HG03342 (cell line): ENCODE results near the gene FRRS1.
"Not testable (repeated sequence)": the region's sequence is repeated elsewhere in the genome, so short reads cannot be mapped to it uniquely, and the experiment has no call there.

Experiments
- ATAC-seq: cut with Tn5 transposase; IDR thresholded peaks from one replicate; pipeline ENCODE4 v1.9.1; 2021; ENCODE audit warnings: mild to moderate bottlenecking, moderate library complexity; ENCODE audit not compliant: unreplicated experiment

Gene FRRS1

DNA sequence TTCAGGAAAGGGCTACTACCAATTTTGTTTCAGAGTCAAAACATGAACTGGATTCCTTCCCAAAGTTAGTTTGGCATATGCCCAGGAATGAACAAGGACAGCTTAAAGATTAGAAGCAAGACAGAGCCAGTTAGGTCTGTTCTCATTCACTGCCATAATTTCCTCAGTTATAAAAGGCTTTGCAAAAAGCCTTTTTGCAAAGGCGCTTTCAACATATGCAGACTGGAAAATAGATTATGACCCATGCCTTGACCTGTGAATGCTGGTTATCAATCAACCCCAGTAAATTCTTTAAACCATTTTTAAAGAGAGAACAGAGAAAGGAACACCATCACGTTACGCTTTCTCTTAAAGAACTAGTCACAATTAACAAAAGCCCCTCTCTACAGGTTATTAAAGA is 1.7 kb upstream of the FRRS1 start:
- ATAC-seq: no peak

DNA sequence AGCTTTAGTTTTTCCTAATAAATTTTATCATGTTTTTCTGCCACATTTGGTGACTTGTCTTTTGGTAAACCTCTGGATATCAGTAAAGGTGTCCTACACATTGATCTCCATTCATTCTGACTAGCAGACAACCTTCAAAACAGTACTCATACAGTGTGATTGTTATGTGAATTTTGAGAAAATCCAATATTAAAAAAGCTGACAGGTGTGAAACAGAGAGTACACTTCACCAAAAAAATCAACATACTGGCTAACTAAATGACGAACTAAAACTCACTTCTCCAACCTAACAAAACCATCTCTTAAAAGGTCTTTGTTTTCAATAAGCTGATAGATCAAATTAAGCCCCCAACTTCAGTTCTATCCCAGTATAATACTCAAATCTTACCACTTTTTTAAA is 1.5 kb downstream of the FRRS1 start:
- no peak for ATAC-seq

DNA sequence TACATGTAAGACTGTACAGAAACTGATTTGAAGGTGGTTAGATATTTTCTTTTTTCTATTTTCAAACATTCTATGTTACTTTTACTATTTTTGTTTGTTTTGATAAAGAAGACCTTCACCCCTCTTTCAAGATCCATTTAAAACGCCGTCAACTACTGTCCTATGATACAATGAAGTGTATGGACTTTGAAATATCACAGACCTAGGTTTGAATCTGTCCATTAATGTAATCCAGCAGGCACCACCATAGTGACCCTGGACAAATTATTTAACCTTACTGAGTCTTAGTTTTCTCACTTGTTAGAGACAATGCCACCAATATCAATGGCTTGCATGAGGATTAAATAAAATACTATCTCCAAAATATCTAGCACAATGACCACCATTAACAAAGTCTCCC is 2.0 kb downstream of the FRRS1 start:
- no peak for ATAC-seq

DNA sequence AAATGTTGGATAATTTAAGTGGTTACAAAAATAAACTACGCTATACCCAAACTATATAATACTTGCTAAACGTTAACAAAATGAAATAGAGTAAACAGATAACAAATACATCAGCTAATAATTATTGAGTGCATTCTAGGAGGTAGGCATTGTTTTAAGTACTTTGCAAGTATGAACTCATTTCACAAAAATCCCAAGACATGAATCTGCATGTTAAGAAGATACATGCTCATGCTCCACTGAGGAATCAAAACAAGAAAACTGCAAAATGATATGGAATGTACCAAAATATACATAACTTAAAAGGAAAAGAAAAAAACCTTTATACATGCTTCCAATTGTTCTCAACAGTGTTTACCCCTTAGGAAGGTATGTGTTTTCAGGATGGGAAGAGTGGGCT is 2.5 kb downstream of the FRRS1 start:
- ATAC-seq: no peak

DNA sequence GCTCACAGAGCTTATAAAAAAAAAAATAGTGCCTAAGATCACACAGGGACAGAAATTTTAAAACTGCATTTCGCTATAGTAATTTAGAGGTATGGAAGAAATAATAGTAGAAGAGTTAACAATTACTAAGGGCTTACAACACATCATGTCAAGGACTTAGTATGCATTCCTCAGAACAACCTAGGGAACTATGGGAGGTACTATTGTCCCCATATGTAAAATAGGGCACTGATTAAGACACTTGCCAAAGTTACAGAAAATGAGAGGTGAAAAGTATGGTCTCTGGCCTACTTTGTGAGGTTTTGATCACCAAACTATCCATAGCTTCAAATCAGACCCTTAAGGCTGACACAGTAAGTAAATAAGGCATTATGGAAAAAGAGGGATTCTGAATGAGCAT is 4.7 kb downstream of the FRRS1 start:
- ATAC-seq: no peak

DNA sequence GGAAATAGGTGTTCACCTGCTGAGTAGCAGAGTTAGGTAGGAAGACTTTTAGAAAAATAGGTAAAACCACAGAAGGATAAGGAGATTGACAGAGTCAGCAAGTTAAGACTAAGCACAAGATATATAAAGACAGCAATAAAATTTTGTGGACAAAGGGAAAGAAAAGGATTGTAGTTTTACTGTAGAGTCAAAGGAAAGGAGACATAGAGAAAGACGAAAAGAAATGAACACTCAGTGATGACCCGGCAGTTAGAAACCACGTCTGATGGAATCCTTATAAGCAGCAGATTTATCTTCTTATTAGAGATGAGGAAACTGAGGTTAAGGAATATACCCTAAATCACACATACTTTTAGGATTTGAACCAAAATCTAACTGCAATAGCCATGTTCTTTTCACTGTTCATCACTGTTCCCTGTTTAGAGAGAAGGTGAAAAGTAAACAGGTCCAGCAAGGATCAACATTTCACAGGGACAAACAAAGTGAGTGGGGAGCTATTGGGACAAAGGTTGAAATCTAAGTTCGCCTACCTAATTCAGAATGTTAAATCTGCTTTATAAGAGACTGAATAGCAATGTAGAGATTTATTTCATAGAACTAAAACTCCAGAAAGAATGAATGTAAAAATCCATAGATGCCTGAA is 6.8 kb downstream of the FRRS1 start:
- no peak for ATAC-seq

DNA sequence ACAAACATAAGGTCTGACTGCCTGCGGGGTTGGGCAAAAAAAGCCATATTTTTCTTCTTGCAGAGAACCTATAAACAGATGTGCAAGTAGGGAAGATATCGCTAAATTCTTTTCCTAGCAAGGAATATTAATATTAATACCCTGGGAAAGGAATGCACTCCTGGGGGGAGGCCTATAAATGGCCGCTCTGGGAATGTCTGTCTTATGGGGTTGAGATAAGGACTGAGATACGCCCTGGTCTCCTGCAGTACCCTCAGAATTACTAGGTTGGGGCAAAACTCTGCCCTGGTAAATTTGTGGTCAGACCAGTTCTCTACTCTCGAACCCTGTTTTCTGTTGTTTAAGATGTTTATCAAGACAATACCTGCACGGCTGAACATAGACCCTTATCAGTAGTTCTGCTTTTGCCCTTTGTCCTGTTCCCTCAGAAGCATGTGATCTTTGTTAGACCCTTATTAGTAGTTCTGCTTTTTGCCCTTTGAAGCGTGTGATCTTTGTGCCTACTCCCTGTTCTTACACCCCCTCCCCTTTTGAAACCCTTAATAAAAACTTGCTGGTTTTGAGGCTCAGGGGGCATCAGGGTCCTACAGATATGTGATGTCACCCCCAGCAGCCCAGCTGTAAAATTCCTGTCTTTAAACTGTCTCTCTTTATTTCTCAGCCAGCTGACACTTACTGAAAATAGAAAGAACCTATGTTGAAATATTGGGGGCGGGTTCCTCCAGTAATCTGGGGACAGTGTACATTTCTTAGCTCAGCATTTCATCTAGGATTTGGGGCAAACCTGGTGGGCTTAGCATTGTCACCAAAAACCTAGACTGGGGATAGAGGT is 7.5 kb downstream of the FRRS1 start:
- ATAC-seq: not testable (repeated sequence)

DNA sequence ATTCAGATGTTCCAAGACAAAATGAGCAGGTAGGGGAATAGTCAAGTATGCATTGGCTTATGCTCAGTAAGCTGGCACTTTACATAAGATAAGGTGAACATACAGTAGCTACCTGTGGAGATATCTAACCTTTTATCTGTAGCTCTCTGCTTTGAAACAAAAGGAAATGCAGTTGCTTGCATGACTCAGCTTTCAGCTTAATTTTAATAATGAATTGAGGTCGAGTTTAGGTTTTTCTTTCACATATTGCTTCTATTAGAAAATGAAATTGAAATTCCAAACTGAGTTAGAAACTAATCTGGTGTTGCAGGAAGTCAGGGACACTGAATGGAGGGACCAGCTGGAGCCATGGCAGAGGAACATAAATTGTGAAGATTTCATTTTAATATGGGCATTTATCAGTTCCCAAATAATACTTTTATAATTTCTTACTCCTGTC is 8.3 kb downstream of the FRRS1 start:
- peak; percentile 67 for ATAC-seq

DNA sequence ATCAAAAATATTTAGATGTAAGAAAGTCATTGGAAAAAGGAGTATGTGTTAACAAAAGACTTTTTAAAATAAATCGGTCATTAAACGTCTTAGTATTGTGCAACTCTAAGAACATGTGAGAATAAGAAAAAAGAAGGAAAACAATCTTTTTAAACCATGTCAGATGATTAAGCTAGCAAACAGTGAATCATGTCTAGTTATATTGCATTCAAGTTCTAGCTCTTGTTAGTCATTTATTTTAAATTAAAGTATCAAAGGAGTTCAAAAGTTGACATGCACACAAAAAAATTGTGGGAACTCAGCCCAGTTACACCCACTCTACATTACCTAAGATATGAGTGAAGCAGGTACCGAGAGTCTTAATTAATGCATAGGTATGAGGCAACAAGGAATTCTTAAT is 9.8 kb downstream of the FRRS1 start:
- no peak for ATAC-seq

DNA sequence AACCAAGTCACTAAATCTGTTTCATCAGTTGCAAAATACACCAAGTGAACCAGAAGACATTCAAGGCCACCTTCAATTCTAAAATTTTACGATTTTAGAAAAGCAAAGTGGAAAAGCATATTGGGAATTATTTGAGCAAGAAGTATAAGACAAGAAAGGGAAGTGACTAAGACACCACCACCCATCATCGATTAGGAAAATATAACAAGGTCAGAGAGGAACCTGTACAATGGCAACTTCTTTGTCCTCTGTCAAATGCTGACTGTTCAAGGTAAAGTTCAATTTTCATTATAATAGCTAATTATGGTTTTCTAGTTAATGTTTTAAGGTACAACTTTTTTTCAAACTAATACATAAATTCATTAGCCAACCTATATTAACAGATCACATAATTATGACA is 10.8 kb downstream of the FRRS1 start:
- ATAC-seq: no peak

DNA sequence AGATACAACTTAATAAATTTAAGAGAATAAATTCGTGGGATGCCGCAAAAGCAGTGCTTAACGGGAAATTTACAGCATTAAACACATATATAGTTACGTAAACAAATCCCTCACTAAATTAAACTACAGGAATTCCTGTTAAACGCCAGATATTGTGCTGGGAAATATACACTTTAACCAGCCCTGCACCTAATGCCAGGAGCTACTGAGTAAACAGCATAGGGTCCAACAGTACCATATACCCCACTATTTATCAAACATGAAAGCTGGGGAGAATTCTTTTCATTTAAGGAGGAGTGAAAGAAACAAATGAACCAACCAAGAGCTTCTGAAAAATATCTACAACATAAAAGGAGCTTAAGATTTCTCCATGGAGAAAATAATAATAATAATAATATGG is 11.7 kb downstream of the FRRS1 start:
- ATAC-seq: no peak

DNA sequence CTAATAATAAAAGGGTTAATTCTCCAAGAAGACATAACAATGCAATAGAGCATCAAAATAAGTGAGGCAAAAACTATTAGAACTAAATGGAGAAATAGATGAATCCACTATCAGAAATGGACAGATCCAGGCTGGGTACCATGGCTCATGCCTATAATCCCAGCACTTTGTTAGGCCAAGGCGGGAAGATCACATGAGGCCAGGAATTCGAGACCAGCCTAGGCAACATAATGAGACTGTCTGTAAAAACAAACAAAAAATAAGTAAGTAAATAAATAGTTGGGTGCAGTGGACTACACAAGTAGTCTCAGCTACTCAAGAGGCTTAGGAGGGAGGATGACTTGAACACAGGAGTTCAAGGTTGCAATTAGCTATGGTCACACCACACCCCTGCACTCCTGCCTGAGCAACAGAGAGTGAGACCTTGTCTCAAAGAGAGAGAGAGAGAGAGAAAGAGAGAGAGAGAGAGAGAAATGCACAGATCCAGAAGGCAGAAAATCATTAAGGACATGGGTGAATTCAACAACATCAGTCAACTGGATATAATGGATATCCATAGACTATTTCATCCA is 12.3 kb downstream of the FRRS1 start:
- no peak for ATAC-seq

DNA sequence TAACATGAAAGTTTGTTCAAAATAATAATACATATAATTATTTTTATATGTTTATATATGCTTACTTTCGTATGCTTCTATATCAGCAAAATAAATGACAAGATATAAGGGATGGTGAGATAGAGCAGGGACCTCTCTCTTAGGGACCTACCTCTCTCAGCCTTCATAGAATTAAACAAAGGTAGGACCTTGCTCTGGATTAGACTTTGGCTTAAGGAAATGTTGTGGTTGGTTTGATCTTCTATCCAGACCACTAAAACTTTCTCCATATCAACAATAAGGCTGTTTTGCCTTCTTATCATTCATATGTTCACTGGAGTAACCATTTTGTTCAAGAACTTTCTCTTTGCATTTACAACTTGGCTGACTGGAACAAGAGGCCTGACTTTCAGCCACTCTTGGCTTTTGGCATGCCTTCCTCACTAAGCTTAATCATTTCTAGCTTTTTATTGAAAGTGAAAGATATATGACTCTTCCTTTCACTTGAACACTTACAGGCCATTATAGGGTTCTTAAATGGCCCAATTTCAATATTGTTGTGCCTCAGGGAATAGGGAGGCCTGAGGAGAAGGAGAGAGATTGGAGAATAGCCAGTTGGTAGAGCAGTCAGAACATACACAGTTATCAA is 14.4 kb downstream of the FRRS1 start:
- ATAC-seq: peak; percentile 79

DNA sequence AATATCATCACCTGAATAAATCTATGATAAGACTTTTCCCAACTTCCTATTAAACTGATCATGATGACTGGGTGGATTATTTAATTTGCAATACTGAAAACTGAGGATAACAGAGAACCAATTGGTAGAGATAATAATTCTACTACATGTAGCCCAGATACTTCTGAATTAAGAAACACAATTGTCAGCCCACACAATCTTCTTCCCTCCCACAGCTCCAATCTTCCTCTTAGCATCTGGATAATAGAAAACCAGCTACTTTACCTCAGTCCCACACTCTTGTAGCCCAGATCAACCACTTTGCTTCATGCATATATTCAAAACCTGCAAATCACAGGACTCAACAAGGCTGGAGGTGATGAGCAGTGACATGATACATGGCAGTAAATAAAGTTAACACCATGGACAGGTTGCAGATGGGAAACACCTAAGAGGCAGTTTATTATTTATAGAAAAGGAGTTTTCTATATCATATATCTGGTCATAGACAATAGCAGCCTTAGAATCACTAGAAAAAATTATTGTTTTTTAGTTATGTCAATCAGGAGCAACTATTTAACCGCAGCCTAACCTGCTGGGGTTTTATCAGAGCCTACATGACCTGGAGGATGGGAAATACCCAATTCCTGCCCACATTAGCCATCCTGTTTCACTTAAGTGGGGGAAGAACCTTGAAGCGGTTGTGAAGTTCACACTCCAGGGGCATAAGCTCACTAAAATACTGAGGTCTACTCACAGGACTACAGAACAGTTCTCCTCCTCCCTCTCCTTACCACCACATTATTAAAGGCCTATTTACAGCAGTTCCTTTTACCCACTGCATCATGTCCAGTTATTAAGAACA is 16.7 kb downstream of the FRRS1 start:
- ATAC-seq: peak; percentile 77

DNA sequence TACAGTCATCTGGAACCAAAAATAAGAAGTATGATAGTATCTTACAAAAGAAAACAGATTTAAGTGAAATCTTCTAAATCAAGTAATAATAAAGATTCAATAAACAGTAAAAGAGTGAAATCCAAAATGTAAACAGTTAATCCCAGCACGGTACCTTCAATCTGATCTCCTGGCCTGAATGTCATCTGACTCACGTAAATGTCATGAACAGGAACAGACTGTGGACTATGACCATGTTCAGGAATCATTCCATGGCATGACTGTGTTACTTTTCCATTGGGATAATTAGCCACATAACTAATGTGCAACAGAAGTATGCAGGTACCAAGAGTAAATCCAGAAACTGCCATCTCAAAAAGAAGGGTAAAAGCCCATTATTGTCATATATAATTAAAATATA is 18.0 kb downstream of the FRRS1 start:
- no peak for ATAC-seq

DNA sequence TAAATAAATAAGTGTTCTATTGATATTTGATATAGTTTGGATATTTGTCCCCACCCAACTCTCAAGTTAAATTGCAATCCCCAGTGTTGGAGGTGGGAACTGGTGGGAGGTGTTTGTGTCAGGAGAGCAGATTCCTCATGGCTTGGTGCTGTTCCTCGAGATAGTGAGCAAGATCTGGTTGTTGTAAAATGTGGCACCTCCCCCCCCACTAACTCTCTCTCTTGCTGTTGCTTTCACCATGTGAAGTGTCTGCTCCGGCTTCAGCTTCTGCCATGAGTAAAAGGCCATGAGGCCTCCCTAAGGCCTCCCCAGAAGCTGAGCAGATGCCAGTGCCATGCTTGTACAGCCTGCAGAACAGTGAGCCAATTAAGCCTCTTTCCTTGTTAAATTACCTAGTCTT is 20.8 kb downstream of the FRRS1 start:
- no peak for ATAC-seq

DNA sequence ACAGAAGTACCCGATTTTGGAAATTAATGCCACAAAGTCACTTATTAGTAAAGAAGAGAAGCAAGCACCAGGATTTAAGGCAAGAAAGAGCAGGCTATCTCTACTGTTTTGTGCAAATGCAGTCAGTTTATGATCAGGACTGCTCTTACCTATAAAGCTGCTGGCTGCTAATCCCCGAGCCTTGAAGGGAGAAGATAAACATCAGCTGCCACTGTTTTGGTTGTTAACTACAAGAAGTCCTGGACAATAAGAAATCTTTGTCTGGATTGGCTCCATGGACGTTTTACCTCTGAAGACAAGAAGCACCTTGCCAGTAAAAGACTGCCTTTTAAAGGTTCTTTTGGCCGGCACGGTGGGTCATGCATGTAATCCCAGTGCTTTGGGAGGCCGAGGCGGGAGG is 21.4 kb downstream of the FRRS1 start:
- no peak for ATAC-seq

DNA sequence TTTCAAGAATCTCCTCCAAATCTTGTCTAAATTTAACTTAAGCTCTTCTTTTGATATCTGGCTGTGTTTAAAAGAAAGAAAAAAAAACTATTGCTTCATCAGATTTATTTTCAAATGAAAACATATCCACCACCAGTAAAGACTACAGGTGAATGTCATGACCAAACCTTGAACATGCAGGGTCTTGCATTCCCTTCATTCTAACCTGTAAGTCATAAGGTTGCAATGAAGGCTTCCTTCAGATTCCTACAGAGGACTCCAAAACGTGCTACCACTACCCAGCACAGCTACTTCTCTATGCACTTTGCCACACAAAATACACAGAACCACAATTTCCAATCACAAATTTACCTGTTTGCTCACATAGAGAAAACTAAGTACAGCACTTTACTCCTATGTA is 26.3 kb downstream of the FRRS1 start:
- ATAC-seq: no peak

DNA sequence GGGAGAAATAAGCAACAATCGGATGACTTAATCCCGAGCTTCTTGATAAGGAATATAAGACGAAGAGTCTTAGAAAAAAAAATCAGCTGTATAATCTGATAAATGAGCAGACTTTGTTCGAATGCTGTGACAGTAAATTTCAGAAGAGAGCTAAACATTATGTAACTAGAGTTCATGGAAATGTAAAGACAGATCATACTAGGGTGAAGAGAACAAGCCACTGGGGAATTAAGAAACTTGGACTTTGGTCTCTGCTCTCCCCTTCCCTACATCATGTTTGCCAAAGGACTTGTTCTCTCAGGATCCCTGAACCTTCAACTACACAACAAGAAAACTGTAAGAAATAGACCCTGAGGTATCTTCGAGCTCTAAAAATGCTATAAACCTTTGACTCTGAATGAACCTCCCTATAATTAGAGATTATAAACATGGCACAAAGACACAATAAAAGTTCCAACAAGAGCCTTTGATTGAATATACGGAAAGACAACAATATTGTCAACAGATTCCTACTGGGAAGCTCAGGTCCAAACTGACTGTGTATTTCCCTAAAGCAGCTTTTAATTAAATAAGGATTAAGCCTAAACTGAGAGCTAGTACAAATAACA is 27.5 kb downstream of the FRRS1 start:
- no peak for ATAC-seq

DNA sequence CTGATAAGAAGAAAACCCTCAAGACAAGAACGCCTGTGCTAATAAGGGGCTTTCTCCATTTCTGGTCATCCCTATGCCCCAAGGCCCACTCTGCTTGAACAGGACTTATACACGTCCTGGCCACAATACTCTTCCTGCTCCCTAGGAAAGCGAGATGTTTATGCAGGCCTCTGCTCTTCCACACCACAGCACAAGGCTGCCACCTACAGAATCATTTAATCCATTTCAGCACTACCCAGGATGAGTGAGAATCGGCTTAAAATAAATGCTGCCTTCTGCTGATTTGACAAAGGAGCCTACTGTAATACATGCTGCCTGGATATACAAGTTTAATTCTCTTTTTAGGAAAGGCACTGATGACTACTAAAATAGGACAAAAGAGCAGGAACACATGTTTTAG is 29.4 kb downstream of the FRRS1 start:
- ATAC-seq: no peak
